Ramos (cell line): ENCODE data around the gene NT5C1A.

Experiments used
- in situ Hi-C: fragments of 300-500 bp; cut with MboI; formaldehyde crosslinking; loops from one replicate; pipeline ENCODE4 v1.14.3; 2022; ENCODE audit warnings: low sequenced_read_pairs; ENCODE audit not compliant: unreplicated experiment

Gene NT5C1A

GRCh38 chr1:39668111-39668510, 3.8 kb downstream of the NT5C1A start:
- in situ Hi-C loops: no loop called here

GRCh38 chr1:39666772-39667171, 5.1 kb downstream of the NT5C1A start:
- in situ Hi-C loops: no loop called here

GRCh38 chr1:39663559-39663958, 8.3 kb downstream of the NT5C1A start:
- in situ Hi-C loops: no loop called here

GRCh38 chr1:39662861-39663260, 9.0 kb downstream of the NT5C1A start:
- in situ Hi-C loops: no loop called here

GRCh38 chr1:39659538-39659937, 12.4 kb downstream of the NT5C1A start:
- in situ Hi-C loops: no loop called here

- in situ Hi-C loops: no loop called here
Observed at GRCh38 chr1:39659110-39659509, 12.8 kb downstream of the NT5C1A start.

GRCh38 chr1:39657923-39658485, 13.9 kb downstream of the NT5C1A start:
- in situ Hi-C loops: no loop called here

GRCh38 chr1:39657402-39657801, 14.5 kb downstream of the NT5C1A start:
- in situ Hi-C loops: no loop called here

GRCh38 chr1:39656391-39656790, 15.5 kb downstream of the NT5C1A start:
- in situ Hi-C loops: no loop called here

- in situ Hi-C loops: no loop called here
Observed at GRCh38 chr1:39655578-39656268, 16.2 kb downstream of the NT5C1A start.

- in situ Hi-C loops: no loop called here
Observed at GRCh38 chr1:39654291-39654690, 17.6 kb downstream of the NT5C1A start.

- in situ Hi-C loops: no loop called here
Observed at GRCh38 chr1:39653546-39654031, 18.3 kb downstream of the NT5C1A start.

GRCh38 chr1:39652554-39652953, 19.4 kb downstream of the NT5C1A start:
- in situ Hi-C loops: no loop called here

GRCh38 chr1:39652105-39652504, 19.8 kb downstream of the NT5C1A start:
- in situ Hi-C loops: no loop called here

- in situ Hi-C loops: no loop called here
Observed at GRCh38 chr1:39650431-39650830, 21.5 kb downstream of the NT5C1A start.

GRCh38 chr1:39649636-39650185, 22.2 kb downstream of the NT5C1A start:
- in situ Hi-C loops: no loop called here

GRCh38 chr1:39648496-39648895, 23.4 kb downstream of the NT5C1A start:
- in situ Hi-C loops: no loop called here

GRCh38 chr1:39647247-39647646, 24.7 kb downstream of the NT5C1A start:
- in situ Hi-C loops: no loop called here

GRCh38 chr1:39646232-39647081, 25.4 kb downstream of the NT5C1A start:
- in situ Hi-C loops: no loop called here

- in situ Hi-C loops: no loop called here
Observed at GRCh38 chr1:39645411-39646043, 26.4 kb downstream of the NT5C1A start.
